ENCODE measurements around the gene BAIAP3. TPM values are rescaled to one million over a fixed set of nuclear protein-coding genes. Genes with fewer than 3 reads are reported as not detected.

Gene BAIAP3
- total RNA-seq, 1 donor from 2014 or later, result 1.7 TPM

GRCh38 chr16:1342526-1343427 is 9.3 kb downstream of the BAIAP3 start:
- Mint-ChIP-seq H3K27me3 (ENCODE audit: low read depth) (peaks cover 5% of the 10 kb centered on the region), H3K4me1 (ENCODE audit: low read depth) (peaks cover 14% of the 10 kb centered on the region), H3K9me3 (ENCODE audit: low read depth) (no peaks in the 10 kb centered on the region), H3K36me3 (ENCODE audit: low read depth) (no peaks in the 10 kb centered on the region), H3K27ac (ENCODE audit: unreplicated experiment) (no peak overlapping the region), H3K4me3 (ENCODE audit: unreplicated experiment) (peak overlapping the region; percentile 52)
- DNase-seq (ENCODE audit: low spot score), result no peak
- TF ChIP-seq, protein P1, sequence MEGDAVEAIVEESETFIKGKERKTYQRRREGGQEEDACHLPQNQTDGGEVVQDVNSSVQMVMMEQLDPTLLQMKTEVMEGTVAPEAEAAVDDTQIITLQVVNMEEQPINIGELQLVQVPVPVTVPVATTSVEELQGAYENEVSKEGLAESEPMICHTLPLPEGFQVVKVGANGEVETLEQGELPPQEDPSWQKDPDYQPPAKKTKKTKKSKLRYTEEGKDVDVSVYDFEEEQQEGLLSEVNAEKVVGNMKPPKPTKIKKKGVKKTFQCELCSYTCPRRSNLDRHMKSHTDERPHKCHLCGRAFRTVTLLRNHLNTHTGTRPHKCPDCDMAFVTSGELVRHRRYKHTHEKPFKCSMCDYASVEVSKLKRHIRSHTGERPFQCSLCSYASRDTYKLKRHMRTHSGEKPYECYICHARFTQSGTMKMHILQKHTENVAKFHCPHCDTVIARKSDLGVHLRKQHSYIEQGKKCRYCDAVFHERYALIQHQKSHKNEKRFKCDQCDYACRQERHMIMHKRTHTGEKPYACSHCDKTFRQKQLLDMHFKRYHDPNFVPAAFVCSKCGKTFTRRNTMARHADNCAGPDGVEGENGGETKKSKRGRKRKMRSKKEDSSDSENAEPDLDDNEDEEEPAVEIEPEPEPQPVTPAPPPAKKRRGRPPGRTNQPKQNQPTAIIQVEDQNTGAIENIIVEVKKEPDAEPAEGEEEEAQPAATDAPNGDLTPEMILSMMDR (IDR thresholded peaks at IDR 0.05), result no peak

DNA sequence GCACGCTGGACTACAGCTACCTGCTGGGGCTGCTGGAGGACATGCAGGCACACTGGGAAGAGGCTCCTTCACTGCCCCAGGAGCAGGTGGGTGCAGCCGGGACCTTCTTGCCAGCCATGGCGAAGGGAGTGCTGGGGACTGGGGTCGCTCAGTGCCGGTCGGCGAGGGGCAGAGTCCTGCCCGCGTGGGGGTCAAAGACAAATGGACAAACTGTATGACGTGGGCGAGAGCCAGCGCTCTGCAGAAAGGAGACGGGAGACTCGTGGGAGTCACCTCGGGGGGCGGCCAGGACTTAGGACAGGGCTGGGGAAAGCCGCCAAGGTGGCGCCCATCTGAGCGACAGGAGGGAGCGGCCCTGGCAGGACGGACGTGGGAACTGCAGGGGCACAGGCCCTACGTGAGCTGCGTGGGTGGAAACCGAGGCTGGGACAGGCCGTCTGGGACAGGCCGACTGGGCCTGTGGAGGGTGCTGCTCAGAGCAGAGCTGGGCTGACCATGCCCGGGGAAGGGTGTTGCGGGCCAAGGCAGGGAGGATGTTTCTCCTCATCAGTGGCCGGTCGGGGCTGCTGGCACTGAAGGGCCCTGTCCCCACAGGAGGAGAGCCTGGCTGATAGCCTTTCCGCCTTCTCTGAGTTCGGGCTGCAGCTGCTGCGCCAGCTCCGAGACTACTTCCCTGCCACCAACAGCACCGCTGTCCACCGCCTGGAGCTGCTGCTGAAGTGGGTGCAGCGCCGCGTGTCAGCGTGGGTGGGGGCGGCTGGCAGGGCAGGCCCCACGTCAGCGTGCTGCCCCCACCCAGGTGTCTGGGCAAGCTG is 10.2 kb downstream of the BAIAP3 start:
- Mint-ChIP-seq H3K27ac (ENCODE audit: unreplicated experiment) (no peak overlapping the region), H3K36me3 (ENCODE audit: low read depth) (no peaks in the 10 kb centered on the region), H3K27me3 (ENCODE audit: low read depth) (peaks cover 5% of the 10 kb centered on the region), H3K4me1 (ENCODE audit: low read depth) (peaks cover 14% of the 10 kb centered on the region), H3K9me3 (ENCODE audit: low read depth) (no peaks in the 10 kb centered on the region), H3K4me3 (ENCODE audit: unreplicated experiment) (peak overlapping the region; percentile 52)
- TF ChIP-seq, protein P1 (IDR thresholded peaks at IDR 0.05), result no peak
- no peak for DNase-seq (ENCODE audit: low spot score)

DNA sequence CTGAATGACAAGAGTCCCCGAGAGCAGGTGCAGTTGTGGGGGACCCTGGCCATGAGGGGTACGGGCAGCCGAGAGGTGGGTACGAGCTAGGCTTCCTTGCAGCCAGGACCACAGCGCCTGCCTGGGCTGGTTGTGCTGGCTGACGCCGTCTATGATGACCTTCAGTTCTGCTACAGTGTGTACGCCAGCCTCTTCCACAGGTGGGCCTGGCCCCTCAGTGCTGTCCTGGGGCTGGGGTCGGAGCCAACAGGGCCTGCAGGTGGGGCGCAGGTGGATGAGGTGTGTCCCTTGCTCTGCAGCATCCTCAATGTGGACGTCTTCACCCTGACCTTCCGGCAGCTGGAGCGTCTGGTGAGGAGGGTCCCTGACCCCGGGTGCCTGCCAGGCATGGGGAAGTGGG is 11.1 kb downstream of the BAIAP3 start:
- peaks cover 5% of the 10 kb centered on the region for H3K27me3 Mint-ChIP-seq (ENCODE audit: low read depth)
- TF ChIP-seq, protein P1 (IDR thresholded peaks at IDR 0.05), result no peak
- H3K9me3 Mint-ChIP-seq (ENCODE audit: low read depth), result no peaks in the 10 kb centered on the region
- no peak for DNase-seq (ENCODE audit: low spot score)
- H3K36me3 Mint-ChIP-seq (ENCODE audit: low read depth), result no peaks in the 10 kb centered on the region
- no peak overlapping the region for H3K4me3 Mint-ChIP-seq (ENCODE audit: unreplicated experiment)
- H3K4me1 Mint-ChIP-seq (ENCODE audit: low read depth), result peaks cover 14% of the 10 kb centered on the region
- H3K27ac Mint-ChIP-seq (ENCODE audit: unreplicated experiment), result no peak overlapping the region

GRCh38 chr16:1345087-1345486 is 11.6 kb downstream of the BAIAP3 start:
- Mint-ChIP-seq H3K9me3 (ENCODE audit: low read depth) (no peaks in the 10 kb centered on the region), H3K4me3 (ENCODE audit: unreplicated experiment) (no peak overlapping the region), H3K27ac (ENCODE audit: unreplicated experiment) (no peak overlapping the region), H3K4me1 (ENCODE audit: low read depth) (peaks cover 16% of the 10 kb centered on the region), H3K27me3 (ENCODE audit: low read depth) (peaks cover 5% of the 10 kb centered on the region), H3K36me3 (ENCODE audit: low read depth) (peaks cover under 1% of the 10 kb centered on the region)
- TF ChIP-seq, protein P1 (IDR thresholded peaks at IDR 0.05), result no peak
- no peak for DNase-seq (ENCODE audit: low spot score)
